Adrenal gland (tissue), 12 donors: ENCODE data around the gene EFCAB12. TPM values are rescaled to one million over a fixed set of nuclear protein-coding genes. Genes with fewer than 3 reads are reported as not detected.
"Not testable (repeated sequence)": the region's sequence is repeated elsewhere in the genome, so short reads cannot be mapped to it uniquely, and the experiment has no call there.

ENCODE experiments used
- DNase-seq, 7 donors: peaks; one replicate each; pipeline ENCODE4 v3.0.0-alpha.2; 2019 to 2020
- H3K27ac ChIP-seq, 5 donors: fragments of 200-600 bp; sonication (generic) in 4 of 5; 1 replicate in 3 of 5; 2 replicates in 2 of 5; pipeline versions ENCODE4 v1.5.1 to v1.8.0; 2016 to 2020; ENCODE audit warnings: mild to moderate bottlenecking in 1 of 5
- H3K27me3 ChIP-seq: fragments of 200-600 bp; 2 replicates; pipeline ENCODE4 v1.8.0; 2021
- H3K36me3 ChIP-seq, 2 donors: fragments of 200-600 bp; replicated peaks in 1 of 2; 1 replicate in 1 of 2; 2 replicates in 1 of 2; pipeline versions ENCODE4 v1.5.1 to v1.8.0; 2018 to 2022
- H3K4me1 ChIP-seq, 2 donors: fragments of 200-600 bp; replicated peaks in 1 of 2; 1 replicate in 1 of 2; 2 replicates in 1 of 2; pipeline versions ENCODE4 v1.5.1 to v1.8.0; 2018 to 2021
- H3K4me3 ChIP-seq, 4 donors: fragments of 200-600 bp; sonication (generic) in 3 of 4; one replicate each; pipeline ENCODE4 v1.5.1; 2016 to 2018
- H3K9me3 ChIP-seq, 3 donors: fragments of 200-600 bp; sonication (generic) in 1 of 3; replicated peaks in 1 of 3; 1 replicate in 2 of 3; 2 replicates in 1 of 3; pipeline versions ENCODE4 v1.5.1 to v1.8.0; 2016 to 2021
- POLR2A ChIP-seq, 2 donors: fragments of 450-650 bp; IDR thresholded peaks; one replicate each; pipeline ENCODE4 v1.6.1; 2017; ENCODE audit warnings: antibody characterized with exemption in 2 of 2, mild to moderate bottlenecking in 2 of 2, moderate library complexity in 1 of 2
- WGBS, 4 donors: extraction: QIAGEN DNeasy Blood & Tissue Kit in 2 of 4; methylation state at CpG; one replicate each; pipeline versions ENCODE4 v1.1.5 to v1.1.7; 2013 to 2017; 5-methylcytosine and 5-hydroxymethylcytosine counted together
- intact Hi-C, 2 donors: fragments of 100-400 bp; cut with DNase I; formaldehyde crosslinking; loops; one replicate each; pipeline versions ENCODE4 v1.14.1 to v1.15.0; 2022 to 2023
- polyA plus RNA-seq, 3 donors: library from polyadenylated mRNA; stranded (reverse); fragments of 200-250 nt in 2 of 3; fragments of 350-450 nt in 1 of 3; fragmentation: Illumina TruSeq in 1 of 3; extraction: RNeasy Lipid Tissue Mini Kit (QIAGEN cat#74804) in 1 of 3; gene quantifications; one replicate each; pipeline ENCODE4 v1.2.3, GENCODE V29; 2013 to 2014
- total RNA-seq, 9 donors: library from RNA; depleted of rRNA in 4 of 9; stranded (reverse); fragments of >200 nt in 4 of 9; fragments of 120-200 nt in 1 of 9; fragmentation: NEBNext Ultra II Directional in 1 of 9; extraction: Animal tissue kit (Norgen Biotek cat#: 25700) in 1 of 9; gene quantifications; one replicate each; pipeline versions ENCODE4 v1.1.0 to v1.2.4, GENCODE V29; 2013 to 2023
- TF ChIP-seq, protein P1 (sequence below), 6 experiments: fragments of 450-650 bp in 4 of 6; fragments of 200-600 bp in 2 of 6; sonication (generic) in 1 of 6; IDR thresholded peaks; 1 replicate in 5 of 6; 2 replicates in 1 of 6; pipeline versions ENCODE4 v1.5.1 to v1.8.0; 2016 to 2021; ENCODE audit warnings: antibody characterized with exemption in 6 of 6, mild to moderate bottlenecking in 2 of 6, moderate library complexity in 1 of 6
- donor health status: healthy with polysubstance abuse.
- donor health status: Bipolar disorder and iron deficiency.
- donor health status: DM: yes; HTN: yes; CAD: no.
- donor health status: DM: no; HTN: no; CAD: no.
- donor health status: DM: no; HTN: no; CAD: no.
- donor health status: DM: yes; HTN: yes; CAD: no.

The EFCAB12 gene
- total and polyA plus RNA-seq, 12 donors, result 0.17 to 3.9 (median 0.41) TPM; not detected in 1

DNA sequence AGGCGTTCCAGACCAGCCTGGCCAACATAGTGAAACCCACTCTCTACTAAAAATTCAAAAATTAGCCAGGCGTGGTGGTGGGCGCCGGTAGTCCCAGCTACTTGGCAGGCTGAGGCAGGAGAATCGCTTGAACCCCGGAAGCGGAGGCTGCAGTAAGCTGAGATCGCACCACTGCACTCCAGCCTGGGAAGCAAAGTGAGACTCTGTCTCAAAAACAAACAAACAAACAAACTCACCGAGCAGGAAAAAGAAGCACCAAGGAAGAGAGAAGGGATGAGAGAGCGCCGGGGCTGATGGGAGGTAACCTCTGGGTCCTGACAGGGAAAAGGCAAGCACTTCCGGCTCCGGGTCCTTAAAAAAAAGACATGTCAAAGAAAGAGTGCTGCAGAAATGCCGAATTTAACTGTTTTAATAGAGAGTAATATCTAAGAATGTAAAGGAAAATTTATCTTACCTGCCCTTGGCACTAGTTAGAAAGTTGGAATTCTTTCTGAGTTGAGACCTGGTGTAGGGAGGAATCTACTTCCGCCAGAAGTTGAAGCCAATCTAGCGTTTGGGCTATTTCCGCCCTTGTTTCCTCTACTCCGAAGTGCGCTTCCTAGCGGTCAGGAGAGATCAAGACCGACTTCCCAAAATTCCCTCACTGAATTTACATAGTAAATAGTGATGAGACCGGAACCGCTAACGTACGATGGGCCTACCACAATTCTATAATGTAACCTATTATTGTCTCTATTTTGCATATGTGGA lies 29.1 kb downstream of the EFCAB12 start:
- Histone ChIP-seq H3K36me3 (peaks cover 0 to 7% of the 10 kb centered on the region in 2 donors), H3K27me3 (no peaks in the 10 kb centered on the region), H3K9me3 (no peaks in the 10 kb centered on the region), H3K4me3 (peak overlapping the region; percentile 48 to 84 (median 75)), H3K27ac (peak overlapping the region; percentile 23 to 95 (median 89)), H3K4me1 (peaks cover 10 to 28% of the 10 kb centered on the region in 2 donors)
- peak in 1 of 2 donors; percentile 12 for TF ChIP-seq POLR2A (IDR thresholded peaks at IDR 0.05)
- TF ChIP-seq, protein P1, sequence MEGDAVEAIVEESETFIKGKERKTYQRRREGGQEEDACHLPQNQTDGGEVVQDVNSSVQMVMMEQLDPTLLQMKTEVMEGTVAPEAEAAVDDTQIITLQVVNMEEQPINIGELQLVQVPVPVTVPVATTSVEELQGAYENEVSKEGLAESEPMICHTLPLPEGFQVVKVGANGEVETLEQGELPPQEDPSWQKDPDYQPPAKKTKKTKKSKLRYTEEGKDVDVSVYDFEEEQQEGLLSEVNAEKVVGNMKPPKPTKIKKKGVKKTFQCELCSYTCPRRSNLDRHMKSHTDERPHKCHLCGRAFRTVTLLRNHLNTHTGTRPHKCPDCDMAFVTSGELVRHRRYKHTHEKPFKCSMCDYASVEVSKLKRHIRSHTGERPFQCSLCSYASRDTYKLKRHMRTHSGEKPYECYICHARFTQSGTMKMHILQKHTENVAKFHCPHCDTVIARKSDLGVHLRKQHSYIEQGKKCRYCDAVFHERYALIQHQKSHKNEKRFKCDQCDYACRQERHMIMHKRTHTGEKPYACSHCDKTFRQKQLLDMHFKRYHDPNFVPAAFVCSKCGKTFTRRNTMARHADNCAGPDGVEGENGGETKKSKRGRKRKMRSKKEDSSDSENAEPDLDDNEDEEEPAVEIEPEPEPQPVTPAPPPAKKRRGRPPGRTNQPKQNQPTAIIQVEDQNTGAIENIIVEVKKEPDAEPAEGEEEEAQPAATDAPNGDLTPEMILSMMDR (IDR thresholded peaks at IDR 0.05), result peak; percentile 52 to 90 (median 80)
- peak; percentile 79 to 93 (median 90) for DNase-seq
- 0 to 1% (median 1%) methylated on average over 24 to 25 of the region's 25 CpGs for WGBS, 4 donors
- intact Hi-C loops, result no loop called here

DNA sequence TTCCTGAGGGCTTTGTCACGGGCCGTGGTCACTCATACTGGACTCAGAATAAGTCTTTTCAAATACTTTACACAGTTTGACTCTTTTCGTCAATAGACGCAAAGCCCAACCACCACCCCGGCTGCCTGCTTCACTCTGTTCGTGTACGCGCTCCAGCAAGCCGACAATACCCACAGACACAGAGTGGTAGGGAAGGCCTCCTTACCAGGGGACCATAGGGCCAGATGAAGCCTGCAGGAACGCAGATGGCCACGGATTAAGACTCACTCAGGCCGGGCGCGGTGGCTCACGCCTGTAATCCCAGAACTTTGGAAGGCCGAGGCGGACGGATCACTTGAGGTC lies 29.7 kb downstream of the EFCAB12 start:
- 1% methylated on average over 8 to 18 of the region's 18 CpGs for WGBS, 4 donors
- Histone ChIP-seq H3K27ac (peak overlapping the region; percentile 23 to 95 (median 89)), H3K27me3 (no peaks in the 10 kb centered on the region), H3K4me1 (peaks cover 10 to 28% of the 10 kb centered on the region in 2 donors), H3K9me3 (no peaks in the 10 kb centered on the region), H3K36me3 (peaks cover 0 to 7% of the 10 kb centered on the region in 2 donors), H3K4me3 (peak overlapping the region; percentile 48 to 84 (median 75))
- TF ChIP-seq, protein P1 (IDR thresholded peaks at IDR 0.05), result no peak
- TF ChIP-seq POLR2A (IDR thresholded peaks at IDR 0.05), result no peak
- peak in 5 of 7 donors; percentile 27 to 40 (median 32) for DNase-seq
- intact Hi-C loops, result no loop called here

GRCh38 chr3:129393760-129394564 lies 34.5 kb downstream of the EFCAB12 start:
- 81 to 100% (median 87%) methylated on average over 2 to 14 of the region's 17 CpGs for WGBS, 4 donors
- Histone ChIP-seq H3K36me3 (peaks cover 0 to 32% of the 10 kb centered on the region in 2 donors), H3K27ac (peak overlapping the region in 3 of 5 donors; percentile 37 to 65 (median 53)), H3K4me1 (peaks cover 8 to 35% of the 10 kb centered on the region in 2 donors)
- H3K27me3 ChIP-seq, H3K4me3 ChIP-seq, intact Hi-C loops, DNase-seq, H3K9me3 ChIP-seq: not testable (repeated sequence)

GRCh38 chr3:129393271-129393670 lies 35.2 kb downstream of the EFCAB12 start:
- peaks cover 0 to 32% of the 10 kb centered on the region in 2 donors for H3K36me3 ChIP-seq
- TF ChIP-seq, protein P1 (IDR thresholded peaks at IDR 0.05), result no peak
- no peak for TF ChIP-seq POLR2A (IDR thresholded peaks at IDR 0.05)

GRCh38 chr3:129392106-129392887 lies 36.1 kb downstream of the EFCAB12 start:
- peaks cover 0 to 35% of the 10 kb centered on the region in 2 donors for H3K36me3 ChIP-seq
- H3K9me3 ChIP-seq, intact Hi-C loops, H3K4me3 ChIP-seq, DNase-seq, H3K27me3 ChIP-seq: not testable (repeated sequence)
- peaks cover 0 to 35% of the 10 kb centered on the region in 2 donors for H3K4me1 ChIP-seq
- peak overlapping the region in 2 of 5 donors; percentile 73 to 79 for H3K27ac ChIP-seq
- WGBS, 4 donors, result 67 to 81% (median 69%) methylated on average over 4 to 8 of the region's 8 CpGs

More at GRCh38 chr3:129393271-129393670, 35.2 kb downstream of the EFCAB12 start:
- Histone ChIP-seq H3K9me3 (no peaks in the 10 kb centered on the region), H3K27ac (peak overlapping the region in 3 of 5 donors; percentile 37 to 79 (median 65)), H3K4me1 (peaks cover 3 to 36% of the 10 kb centered on the region in 2 donors), H3K4me3 (no peak overlapping the region), H3K27me3 (no peaks in the 10 kb centered on the region)
- DNase-seq, result peak in 6 of 7 donors; percentile 37 to 64 (median 54)
- intact Hi-C loops, result no loop called here
- WGBS, 4 donors, result 46 to 61% (median 52%) methylated on average over 6 of the region's 6 CpGs

- H3K27me3 ChIP-seq, H3K9me3 ChIP-seq, intact Hi-C loops, DNase-seq, H3K4me3 ChIP-seq: not testable (repeated sequence)
- 89 to 98% (median 95%) methylated on average over 3 to 4 of the region's 4 CpGs for WGBS, 4 donors
- peaks cover 0 to 35% of the 10 kb centered on the region in 2 donors for H3K4me1 ChIP-seq
- peaks cover 0 to 35% of the 10 kb centered on the region in 2 donors for H3K36me3 ChIP-seq
- peak overlapping the region in 1 of 5 donors; percentile 73 for H3K27ac ChIP-seq
These were observed 36.9 kb downstream of the EFCAB12 start for GRCh38 chr3:129391583-129391982.
